PC-9 (cell line): ENCODE results near the gene PES1.

Experiments used
- CTCF ChIP-seq: fragments of 200-600 bp; sonication (generic); conservative IDR thresholded peaks from 2 replicates; pipeline ENCODE4 v1.6.1; 2017; ENCODE audit warnings: mixed run types, antibody characterized with exemption, mild to moderate bottlenecking, moderate library complexity
- EZH2 ChIP-seq: fragments of 200-600 bp; sonication (generic); IDR thresholded peaks from 2 replicates; pipeline ENCODE4 v1.8.0; 2017; ENCODE audit warnings: antibody characterized with exemption, low read depth

- TF ChIP-seq CTCF (no peak; the same call in 1 of the 2 replicates), EZH2 (no peak)
Measured at GRCh38 chr22:30636226-30637077, 44.7 kb upstream of the PES1 start.
